Liver (tissue), 9 donors: ENCODE results near the gene GALNT17. TPM values are rescaled to one million over a fixed set of nuclear protein-coding genes. Genes with fewer than 3 reads are reported as not detected.

Source experiments
- DNase-seq: peaks from one replicate; pipeline ENCODE4 v3.0.0-alpha.2; 2017; ENCODE audit warnings: low spot score
- H3K27ac ChIP-seq, 2 donors: one replicate each; pipeline ENCODE4 v1.7.0; 2013; ENCODE audit warnings: inconsistent platforms in 2 of 2, low read length in 2 of 2, control low read depth in 1 of 2, low read depth in 1 of 2, mild to moderate bottlenecking in 1 of 2
- H3K27me3 ChIP-seq, 4 donors: one replicate each; pipeline versions ENCODE4 v1.6.1 to v1.7.0; 2013; ENCODE audit warnings: low read length in 3 of 4, inconsistent platforms in 1 of 4, mild to moderate bottlenecking in 1 of 4, moderate library complexity in 1 of 4; ENCODE audit not compliant: control insufficient read depth in 4 of 4, insufficient read depth in 4 of 4
- H3K36me3 ChIP-seq, 4 donors: one replicate each; pipeline versions ENCODE4 v1.6.1 to v1.7.0; 2013; ENCODE audit warnings: low read length in 3 of 4, mild to moderate bottlenecking in 3 of 4, low read depth in 1 of 4, moderate library complexity in 1 of 4; ENCODE audit not compliant: control insufficient read depth in 4 of 4, insufficient read depth in 3 of 4
- H3K4me1 ChIP-seq, 4 donors: one replicate each; pipeline versions ENCODE4 v1.6.1 to v1.7.0; 2013; ENCODE audit warnings: low read length in 3 of 4, mild to moderate bottlenecking in 3 of 4, moderate library complexity in 1 of 4; ENCODE audit not compliant: control insufficient read depth in 4 of 4, insufficient read depth in 4 of 4
- H3K4me3 ChIP-seq, 3 donors: one replicate each; pipeline versions ENCODE4 v1.6.1 to v1.7.0; 2013; ENCODE audit warnings: low read length in 3 of 3, control low read depth in 1 of 3, low read depth in 1 of 3, mild to moderate bottlenecking in 1 of 3
- H3K9ac ChIP-seq, 2 donors: one replicate each; pipeline ENCODE4 v1.7.0; 2013; ENCODE audit warnings: low read length in 2 of 2, mild to moderate bottlenecking in 2 of 2, moderate library complexity in 2 of 2, control low read depth in 1 of 2, low read depth in 1 of 2
- H3K9me3 ChIP-seq, 4 donors: one replicate each; pipeline versions ENCODE4 v1.6.1 to v1.7.0; 2013; ENCODE audit warnings: low read length in 3 of 4; ENCODE audit not compliant: control insufficient read depth in 4 of 4
- EGR1 ChIP-seq, 2 donors: IDR thresholded peaks; 2 replicates each; pipeline ENCODE4 v1.6.1; 2016 to 2018; ENCODE audit warnings: antibody characterized with exemption in 2 of 2, low read depth in 2 of 2
- FOXA1 ChIP-seq: IDR thresholded peaks from 2 replicates; pipeline ENCODE4 v1.6.1; 2016; ENCODE audit warnings: antibody characterized with exemption
- GABPA ChIP-seq, 2 donors: IDR thresholded peaks in 1 of 2; conservative IDR thresholded peaks in 1 of 2; 2 replicates each; pipeline ENCODE4 v1.6.1; 2016; ENCODE audit warnings: antibody characterized with exemption in 2 of 2, mild to moderate bottlenecking in 1 of 2, moderate library complexity in 1 of 2
- HNF4A ChIP-seq, 2 donors: conservative IDR thresholded peaks; 2 replicates each; pipeline ENCODE4 v1.6.1; 2016; ENCODE audit warnings: antibody characterized with exemption in 2 of 2, mild to moderate bottlenecking in 2 of 2
- HNF4G ChIP-seq: IDR thresholded peaks from 2 replicates; pipeline ENCODE4 v1.6.1; 2016; ENCODE audit warnings: antibody characterized with exemption
- JUND ChIP-seq, 2 donors: IDR thresholded peaks; 2 replicates each; pipeline ENCODE4 v1.6.1; 2016; ENCODE audit warnings: antibody characterized with exemption in 2 of 2
- NR2F2 ChIP-seq: IDR thresholded peaks from 2 replicates; pipeline ENCODE4 v1.6.1; 2016; ENCODE audit warnings: antibody characterized with exemption
- RAD21 ChIP-seq, 2 donors: IDR thresholded peaks; 2 replicates each; pipeline ENCODE4 v1.6.1; 2016; ENCODE audit warnings: antibody characterized with exemption in 2 of 2, mild to moderate bottlenecking in 2 of 2
- RXRA ChIP-seq, 2 donors: IDR thresholded peaks; 2 replicates each; pipeline ENCODE4 v1.6.1; 2017 to 2018; ENCODE audit warnings: antibody characterized with exemption in 2 of 2, mild to moderate bottlenecking in 1 of 2
- SP1 ChIP-seq: IDR thresholded peaks from 2 replicates; pipeline ENCODE4 v1.6.1; 2018; ENCODE audit warnings: antibody characterized with exemption, mild to moderate bottlenecking
- YY1 ChIP-seq: IDR thresholded peaks from 2 replicates; pipeline ENCODE4 v1.6.1; 2016; ENCODE audit warnings: antibody characterized with exemption, mild to moderate bottlenecking
- WGBS: extraction: QIAGEN DNeasy Blood & Tissue Kit; methylation state at CpG from one replicate; pipeline ENCODE4 v1.1.7; 2013; 5-methylcytosine and 5-hydroxymethylcytosine counted together
- polyA plus RNA-seq, 2 donors: library from polyadenylated mRNA; stranded (reverse) in 1 of 2; unstranded in 1 of 2; fragments of 200-250 nt in 1 of 2; fragments of >200 nt in 1 of 2; fragmentation: Nextera tagmentation in 1 of 2; extraction: Ambion mirVana in 1 of 2; gene quantifications; one replicate each; pipeline versions ENCODE4 v1.2.1 to v1.2.3, GENCODE V29; 2013 to 2015
- total RNA-seq, 2 donors: library from RNA; depleted of rRNA; stranded (reverse); fragments of >200 nt; gene quantifications; one replicate each; pipeline ENCODE4 v1.2.3, GENCODE V29; 2014
- TF ChIP-seq, protein P1 (sequence below): IDR thresholded peaks from 2 replicates; pipeline ENCODE4 v1.6.1; 2016; ENCODE audit warnings: antibody characterized with exemption
- TF ChIP-seq, protein P2 (sequence below): IDR thresholded peaks from 2 replicates; pipeline ENCODE4 v1.6.1; 2016; ENCODE audit warnings: antibody characterized with exemption, mild to moderate bottlenecking
- TF ChIP-seq, protein P3 (sequence below): IDR thresholded peaks from 2 replicates; pipeline ENCODE4 v1.6.1; 2016; ENCODE audit warnings: antibody characterized with exemption
- donor health status: healthy.
- donor health status: healthy.
- donor health status: healthy.
- donor health status: healthy.
- donor health status: healthy.

Gene GALNT17
- total and polyA plus RNA-seq, 4 donors = 0.10 to 0.42 (median 0.37) TPM; not detected in 1

DNA sequence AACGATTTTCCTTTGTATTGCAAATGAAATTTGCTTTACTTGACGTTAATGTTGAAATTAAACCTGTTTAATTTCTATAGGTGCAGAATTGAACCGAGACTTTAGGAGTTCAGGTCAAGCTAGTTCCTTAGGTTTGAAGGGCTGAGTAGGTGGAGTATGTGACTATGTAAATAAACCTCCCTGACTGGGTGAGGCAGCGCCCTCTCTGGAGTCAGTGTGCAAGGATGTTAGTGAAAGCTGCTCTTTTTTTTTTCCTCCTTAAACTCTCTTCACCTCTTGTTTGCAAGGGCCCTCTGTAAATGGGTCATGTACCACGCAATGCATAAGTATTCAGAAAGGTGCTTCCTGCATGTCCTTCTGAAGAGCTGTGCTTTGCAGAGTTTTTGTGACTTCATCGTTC, 33.8 kb downstream of the GALNT17 start:
- Histone ChIP-seq H3K4me3 (no peak overlapping the region), H3K27ac (no peak overlapping the region), H3K9me3 (no peaks in the 10 kb centered on the region), H3K27me3 (no peaks in the 10 kb centered on the region), H3K36me3 (no peaks in the 10 kb centered on the region), H3K4me1 (no peaks in the 10 kb centered on the region), H3K9ac (no peak overlapping the region)
- TF ChIP-seq, protein P1, sequence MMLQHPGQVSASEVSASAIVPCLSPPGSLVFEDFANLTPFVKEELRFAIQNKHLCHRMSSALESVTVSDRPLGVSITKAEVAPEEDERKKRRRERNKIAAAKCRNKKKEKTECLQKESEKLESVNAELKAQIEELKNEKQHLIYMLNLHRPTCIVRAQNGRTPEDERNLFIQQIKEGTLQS = no peak
- no peak for TF ChIP-seq NR2F2
- no peak for TF ChIP-seq YY1
- TF ChIP-seq SP1 = no peak
- TF ChIP-seq GABPA (IDR thresholded peaks at IDR 0.05 in 1 of 2, conservative IDR thresholded peaks at IDR 0.05 in 1 of 2) = no peak
- TF ChIP-seq EGR1 (IDR thresholded peaks at IDR 0.05; ENCODE audit: low read depth in 2 of 2) = no peak
- no peak for TF ChIP-seq HNF4A (conservative IDR thresholded peaks at IDR 0.05)
- no peak for TF ChIP-seq HNF4G
- TF ChIP-seq, protein P2, sequence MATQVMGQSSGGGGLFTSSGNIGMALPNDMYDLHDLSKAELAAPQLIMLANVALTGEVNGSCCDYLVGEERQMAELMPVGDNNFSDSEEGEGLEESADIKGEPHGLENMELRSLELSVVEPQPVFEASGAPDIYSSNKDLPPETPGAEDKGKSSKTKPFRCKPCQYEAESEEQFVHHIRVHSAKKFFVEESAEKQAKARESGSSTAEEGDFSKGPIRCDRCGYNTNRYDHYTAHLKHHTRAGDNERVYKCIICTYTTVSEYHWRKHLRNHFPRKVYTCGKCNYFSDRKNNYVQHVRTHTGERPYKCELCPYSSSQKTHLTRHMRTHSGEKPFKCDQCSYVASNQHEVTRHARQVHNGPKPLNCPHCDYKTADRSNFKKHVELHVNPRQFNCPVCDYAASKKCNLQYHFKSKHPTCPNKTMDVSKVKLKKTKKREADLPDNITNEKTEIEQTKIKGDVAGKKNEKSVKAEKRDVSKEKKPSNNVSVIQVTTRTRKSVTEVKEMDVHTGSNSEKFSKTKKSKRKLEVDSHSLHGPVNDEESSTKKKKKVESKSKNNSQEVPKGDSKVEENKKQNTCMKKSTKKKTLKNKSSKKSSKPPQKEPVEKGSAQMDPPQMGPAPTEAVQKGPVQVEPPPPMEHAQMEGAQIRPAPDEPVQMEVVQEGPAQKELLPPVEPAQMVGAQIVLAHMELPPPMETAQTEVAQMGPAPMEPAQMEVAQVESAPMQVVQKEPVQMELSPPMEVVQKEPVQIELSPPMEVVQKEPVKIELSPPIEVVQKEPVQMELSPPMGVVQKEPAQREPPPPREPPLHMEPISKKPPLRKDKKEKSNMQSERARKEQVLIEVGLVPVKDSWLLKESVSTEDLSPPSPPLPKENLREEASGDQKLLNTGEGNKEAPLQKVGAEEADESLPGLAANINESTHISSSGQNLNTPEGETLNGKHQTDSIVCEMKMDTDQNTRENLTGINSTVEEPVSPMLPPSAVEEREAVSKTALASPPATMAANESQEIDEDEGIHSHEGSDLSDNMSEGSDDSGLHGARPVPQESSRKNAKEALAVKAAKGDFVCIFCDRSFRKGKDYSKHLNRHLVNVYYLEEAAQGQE = no peak
- DNase-seq = no peak
- WGBS = 79% methylated on average over 6 of the region's 6 CpGs

DNA sequence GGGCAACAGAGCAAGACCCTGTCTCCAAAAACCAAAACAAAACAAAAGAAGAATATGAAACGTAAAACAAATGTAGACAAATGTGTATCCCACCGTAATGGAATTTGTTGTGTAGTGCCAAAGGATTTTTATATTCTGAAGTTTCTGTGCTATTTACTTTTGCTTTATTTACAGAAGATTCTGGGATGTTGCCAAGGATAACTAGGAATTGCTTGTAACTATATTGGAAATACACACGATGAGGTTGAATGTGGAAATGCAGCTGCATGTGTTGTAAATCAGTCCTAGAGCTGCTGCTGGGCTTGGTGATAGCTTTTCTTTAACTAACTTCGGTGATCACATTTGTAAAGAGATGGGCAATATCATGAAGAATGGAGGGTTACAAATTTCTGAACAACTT, 39.5 kb downstream of the GALNT17 start:
- 74% methylated on average over 4 of the region's 4 CpGs for WGBS
- Histone ChIP-seq H3K9me3 (no peaks in the 10 kb centered on the region), H3K27me3 (no peaks in the 10 kb centered on the region), H3K36me3 (no peaks in the 10 kb centered on the region), H3K4me3 (no peak overlapping the region), H3K4me1 (no peaks in the 10 kb centered on the region), H3K9ac (no peak overlapping the region), H3K27ac (no peak overlapping the region)
- TF ChIP-seq YY1 (no peak), SP1 (no peak), JUND (IDR thresholded peaks at IDR 0.05) (no peak), RXRA (IDR thresholded peaks at IDR 0.05) (no peak), RAD21 (IDR thresholded peaks at IDR 0.05) (no peak), FOXA1 (no peak), GABPA (IDR thresholded peaks at IDR 0.05 in 1 of 2, conservative IDR thresholded peaks at IDR 0.05 in 1 of 2) (no peak), EGR1 (IDR thresholded peaks at IDR 0.05; ENCODE audit: low read depth in 2 of 2) (no peak)
- TF ChIP-seq, protein P3, sequence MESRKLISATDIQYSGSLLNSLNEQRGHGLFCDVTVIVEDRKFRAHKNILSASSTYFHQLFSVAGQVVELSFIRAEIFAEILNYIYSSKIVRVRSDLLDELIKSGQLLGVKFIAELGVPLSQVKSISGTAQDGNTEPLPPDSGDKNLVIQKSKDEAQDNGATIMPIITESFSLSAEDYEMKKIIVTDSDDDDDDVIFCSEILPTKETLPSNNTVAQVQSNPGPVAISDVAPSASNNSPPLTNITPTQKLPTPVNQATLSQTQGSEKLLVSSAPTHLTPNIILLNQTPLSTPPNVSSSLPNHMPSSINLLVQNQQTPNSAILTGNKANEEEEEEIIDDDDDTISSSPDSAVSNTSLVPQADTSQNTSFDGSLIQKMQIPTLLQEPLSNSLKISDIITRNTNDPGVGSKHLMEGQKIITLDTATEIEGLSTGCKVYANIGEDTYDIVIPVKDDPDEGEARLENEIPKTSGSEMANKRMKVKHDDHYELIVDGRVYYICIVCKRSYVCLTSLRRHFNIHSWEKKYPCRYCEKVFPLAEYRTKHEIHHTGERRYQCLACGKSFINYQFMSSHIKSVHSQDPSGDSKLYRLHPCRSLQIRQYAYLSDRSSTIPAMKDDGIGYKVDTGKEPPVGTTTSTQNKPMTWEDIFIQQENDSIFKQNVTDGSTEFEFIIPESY = no peak
- DNase-seq = no peak
